ENCODE results near the gene NCR3LG1. TPM values are rescaled to one million over a fixed set of nuclear protein-coding genes. Genes with fewer than 3 reads are reported as not detected.

Gene NCR3LG1
- total RNA-seq (1 to 10 TPM; 5.5 to 5.7 TPM), polyA plus RNA-seq (under 1 TPM; 0.03 to 0.28 (median 0.21) TPM), total RNA-seq (17.1 to 53.4 (median 27.1) reads per million in 6 experiments)

GRCh38 chr11:17351510-17352176, at the start of gene NCR3LG1:
Gene NCR3LG1 (plus strand): TSS chr11:17351800. CDS start chr11:17351970, 170 bp downstream.
- peak; percentile 45 to 80 (median 70) for DNase-seq
- POLR2A ChIA-PET: interaction anchor here (0.7 to 3.0 kb wide), 2 partner anchors 75 to 106 kb away, joined by 4 to 17 read pairs; partner anchors contain the start of gene NUCB2
- Mint-ChIP-seq H3K9me3 (peaks cover 0 to 2% (median 0%) of the 10 kb centered on the region in 9 donors), H3K36me3 (peaks cover 0 to 2% (median 0%) of the 10 kb centered on the region in 3 donors), H3K27me3 (no peaks in the 10 kb centered on the region), H3K27ac (peak within 1 kb of the TSS; percentile 75 to 96 (median 92)), H3K4me1 (peaks cover 13 to 29% (median 28%) of the 10 kb centered on the region in 4 donors), H3K4me3 (peak within 1 kb of the TSS; percentile 86 to 99 (median 95))
- ATAC-seq: peak; percentile 65 to 76

- DNase-seq: no peak
- peaks cover 0 to 2% (median under 1%) of the 10 kb centered on the region in 4 donors for H3K4me1 Mint-ChIP-seq
- peaks cover 4 to 63% (median 23%) of the 10 kb centered on the region in 3 donors for H3K36me3 Mint-ChIP-seq
- POLR2A ChIA-PET: no interaction called here
- peak overlapping the region in 1 of 10 donors; percentile 9 for H3K27ac Mint-ChIP-seq
- H3K4me3 Mint-ChIP-seq: no peak overlapping the region
- H3K27me3 Mint-ChIP-seq: no peaks in the 10 kb centered on the region
- no peaks in the 10 kb centered on the region for H3K9me3 Mint-ChIP-seq
- ATAC-seq: no peak
Observed at GRCh38 chr11:17313349-17314231, 38.0 kb upstream of the NCR3LG1 start.

GRCh38 chr11:17314232-17314547, 37.4 kb upstream of the NCR3LG1 start:
- no peak for ATAC-seq
- peaks cover 7 to 65% (median 26%) of the 10 kb centered on the region in 3 donors for H3K36me3 Mint-ChIP-seq

GRCh38 chr11:17314904-17315426, 36.6 kb upstream of the NCR3LG1 start:
- ATAC-seq (no peak), DNase-seq (no peak)
- Mint-ChIP-seq H3K4me1 (peaks cover 0 to 3% (median under 1%) of the 10 kb centered on the region in 4 donors), H3K27ac (peak overlapping the region in 1 of 10 donors; percentile 12), H3K36me3 (peaks cover 12 to 65% (median 28%) of the 10 kb centered on the region in 3 donors), H3K27me3 (no peaks in the 10 kb centered on the region), H3K4me3 (no peak overlapping the region), H3K9me3 (peaks cover 0 to 2% (median 0%) of the 10 kb centered on the region in 9 donors)
- POLR2A ChIA-PET: no interaction called here

More at GRCh38 chr11:17314232-17314547, 37.4 kb upstream of the NCR3LG1 start:
- Mint-ChIP-seq H3K27ac (no peak overlapping the region), H3K4me1 (peaks cover 0 to 2% (median 0%) of the 10 kb centered on the region in 4 donors), H3K4me3 (no peak overlapping the region), H3K9me3 (no peaks in the 10 kb centered on the region), H3K27me3 (no peaks in the 10 kb centered on the region)
- DNase-seq: no peak
- POLR2A ChIA-PET: no interaction called here

- DNase-seq: no peak
- Mint-ChIP-seq H3K27me3 (no peaks in the 10 kb centered on the region), H3K4me1 (peaks cover 18 to 39% (median 27%) of the 10 kb centered on the region in 4 donors), H3K4me3 (no peak overlapping the region), H3K36me3 (peaks cover 15 to 77% (median 33%) of the 10 kb centered on the region in 3 donors), H3K27ac (peak overlapping the region in 8 of 10 donors; percentile 12 to 83 (median 62)), H3K9me3 (peaks cover 0 to 3% (median 0%) of the 10 kb centered on the region in 9 donors)
- no peak for ATAC-seq
- POLR2A ChIA-PET: interaction anchor here (0.6 to 2.2 kb wide), 2 partner anchors 11 to 105 kb away, joined by 3 to 6 read pairs; no protein-coding TSS in a partner anchor
Observed at GRCh38 chr11:17328871-17329494, 22.6 kb upstream of the NCR3LG1 start.

- POLR2A ChIA-PET: no interaction called here
- Mint-ChIP-seq H3K4me1 (peaks cover 15 to 33% (median 21%) of the 10 kb centered on the region in 4 donors), H3K27me3 (no peaks in the 10 kb centered on the region), H3K9me3 (no peaks in the 10 kb centered on the region), H3K27ac (peak overlapping the region in 4 of 10 donors; percentile 10 to 76 (median 20)), H3K4me3 (no peak overlapping the region), H3K36me3 (peaks cover 5 to 57% (median 18%) of the 10 kb centered on the region in 3 donors)
- ATAC-seq: no peak
- DNase-seq: no peak
Observed at GRCh38 chr11:17331669-17332068, 19.9 kb upstream of the NCR3LG1 start.

- no peaks in the 10 kb centered on the region for H3K9me3 Mint-ChIP-seq
- peak overlapping the region in 4 of 10 donors; percentile 11 to 39 (median 31) for H3K4me3 Mint-ChIP-seq
- peak overlapping the region; percentile 68 to 90 (median 85) for H3K27ac Mint-ChIP-seq
- DNase-seq: peak in 6 of 10 donors; percentile 8 to 70 (median 48)
- H3K36me3 Mint-ChIP-seq: peaks cover 5 to 47% (median 11%) of the 10 kb centered on the region in 3 donors
- no peaks in the 10 kb centered on the region for H3K27me3 Mint-ChIP-seq
- peak; percentile 98 to 100 for ATAC-seq
- peaks cover 11 to 27% (median 16%) of the 10 kb centered on the region in 4 donors for H3K4me1 Mint-ChIP-seq
- POLR2A ChIA-PET: interaction anchor here (0.7 to 2.3 kb wide), 5 partner anchors 11 to 61 kb away, joined by 3 to 9 read pairs (median 4); partner anchors contain the start of gene NUCB2
Observed at GRCh38 chr11:17333799-17334586, 17.6 kb upstream of the NCR3LG1 start.

- H3K9me3 Mint-ChIP-seq: no peaks in the 10 kb centered on the region
- H3K4me3 Mint-ChIP-seq: no peak overlapping the region
- peak overlapping the region in 1 of 10 donors; percentile 55 for H3K27ac Mint-ChIP-seq
- peaks cover 0 to 11% (median 6%) of the 10 kb centered on the region in 4 donors for H3K4me1 Mint-ChIP-seq
- POLR2A ChIA-PET: no interaction called here
- H3K36me3 Mint-ChIP-seq: peaks cover 0 to 30% (median 2%) of the 10 kb centered on the region in 3 donors
- DNase-seq (no peak), ATAC-seq (no peak)
- no peaks in the 10 kb centered on the region for H3K27me3 Mint-ChIP-seq
Observed at GRCh38 chr11:17343257-17343656, 8.3 kb upstream of the NCR3LG1 start.

GRCh38 chr11:17343907-17344306, 7.7 kb upstream of the NCR3LG1 start:
- no peaks in the 10 kb centered on the region for H3K9me3 Mint-ChIP-seq
- no peak for DNase-seq
- POLR2A ChIA-PET: no interaction called here
- no peaks in the 10 kb centered on the region for H3K27me3 Mint-ChIP-seq
- peak overlapping the region in 4 of 10 donors; percentile 20 to 55 (median 47) for H3K27ac Mint-ChIP-seq
- no peak for ATAC-seq
- no peak overlapping the region for H3K4me3 Mint-ChIP-seq
- peaks cover 0 to 30% (median 2%) of the 10 kb centered on the region in 3 donors for H3K36me3 Mint-ChIP-seq
- H3K4me1 Mint-ChIP-seq: peaks cover 0 to 11% (median 6%) of the 10 kb centered on the region in 4 donors

- H3K27me3 Mint-ChIP-seq: no peaks in the 10 kb centered on the region
- H3K4me3 Mint-ChIP-seq: no peak overlapping the region
- POLR2A ChIA-PET: interaction anchor here (0.7 kb wide), 1 partner anchor 14 kb away, joined by 4 read pairs; no protein-coding TSS in a partner anchor
- peaks cover 0 to 16% (median 0%) of the 10 kb centered on the region in 3 donors for H3K36me3 Mint-ChIP-seq
- H3K9me3 Mint-ChIP-seq: no peaks in the 10 kb centered on the region
- DNase-seq (no peak), ATAC-seq (no peak)
- peak overlapping the region in 2 of 10 donors; percentile 37 to 49 for H3K27ac Mint-ChIP-seq
- H3K4me1 Mint-ChIP-seq: peaks cover 8 to 25% (median 14%) of the 10 kb centered on the region in 4 donors
Observed at GRCh38 chr11:17347676-17348075, 3.9 kb upstream of the NCR3LG1 start.

- H3K4me1 Mint-ChIP-seq: peaks cover 13 to 29% (median 28%) of the 10 kb centered on the region in 4 donors
- H3K27ac Mint-ChIP-seq: peak overlapping the region in 9 of 10 donors; percentile 14 to 93 (median 85)
- POLR2A ChIA-PET: no interaction called here
- no peak for ATAC-seq
- H3K27me3 Mint-ChIP-seq: no peaks in the 10 kb centered on the region
- no peak for DNase-seq
- H3K9me3 Mint-ChIP-seq: no peaks in the 10 kb centered on the region
- peaks cover 0 to 2% (median 0%) of the 10 kb centered on the region in 3 donors for H3K36me3 Mint-ChIP-seq
- H3K4me3 Mint-ChIP-seq: peak overlapping the region; percentile 86 to 99 (median 95)
Observed at GRCh38 chr11:17350455-17351171, 987 bp upstream of the NCR3LG1 start.
